Endothelial cell of umbilical vein (primary cell): Measurements from ENCODE around the gene HRH3. TPM values are rescaled to one million over a fixed set of nuclear protein-coding genes. Genes with fewer than 3 reads are reported as not detected.

Experiments
- BruUV-seq: library from RNA; stranded (reverse); fragments of 400-500 nt; replicated peaks from 2 replicates; lab custom pipeline; 2021; lab: Mats Ljungman, UMichigan
- CTCF ChIA-PET: fragments of 300-600, 350-600 bp; sonication (Branson Sonifier 250); formaldehyde crosslinking; loops from one replicate; lab custom pipeline; 2021; ENCODE audit warnings: antibody characterized with exemption, inconsistent platforms; lab: Charles Lee
- POLR2A ChIA-PET: fragments of 300-600, 350-600 bp; sonication (Branson Sonifier 250); formaldehyde crosslinking; loops from one replicate; lab custom pipeline; 2021; ENCODE audit warnings: antibody characterized with exemption, inconsistent platforms; lab: Charles Lee
- DNase-seq: peaks from one replicate; pipeline ENCODE4 v3.0.0-alpha.2; 2011; ENCODE audit warnings: low read depth, low spot score
- FAIRE-seq: peaks from 2 replicates; lab custom pipeline; 2011; peaks lifted over from hg19 to GRCh38; lab: Jason Lieb, UNC
- H2AFZ ChIP-seq: 2 replicates; pipeline ENCODE4 v1.6.0; 2012; ENCODE audit warnings: low read depth, low read length, control low read depth, inconsistent platforms
- H3K27ac ChIP-seq: 2 replicates; pipeline ENCODE4 v1.5.1; 2011; ENCODE audit warnings: low read depth, mild to moderate bottlenecking, control low read depth, low read length, moderate library complexity; ENCODE audit not compliant: insufficient read depth
- H3K27me3 ChIP-seq, 2 experiments: 2 replicates each; pipeline versions ENCODE4 v1.6.0 to v1.6.1; 2011; ENCODE audit warnings: low read length in 2 of 2, mixed read lengths in 1 of 2; ENCODE audit not compliant: control insufficient read depth in 2 of 2, insufficient read depth in 2 of 2
- H3K36me3 ChIP-seq, 2 experiments: 2 replicates in 1 of 2; 3 replicates in 1 of 2; pipeline ENCODE4 v1.5.1; 2011; ENCODE audit warnings: low read length in 2 of 2, mild to moderate bottlenecking in 1 of 2, moderate library complexity in 1 of 2; ENCODE audit not compliant: control insufficient read depth in 2 of 2, insufficient read depth in 2 of 2; ENCODE audit errors: extremely low read depth in 1 of 2
- H3K4me1 ChIP-seq: 3 replicates; pipeline ENCODE4 v1.5.1; 2011; ENCODE audit warnings: mild to moderate bottlenecking, low read length; ENCODE audit not compliant: control insufficient read depth, insufficient read depth; ENCODE audit errors: extremely low read depth
- H3K4me2 ChIP-seq: 2 replicates; pipeline ENCODE4 v1.6.1; 2011; ENCODE audit warnings: low read length, control low read depth, mixed read lengths; ENCODE audit not compliant: insufficient read depth
- H3K4me3 ChIP-seq, 3 experiments: fragments of 200-600 bp in 1 of 3; sonication (generic), shearing (Covaris generic) in 1 of 3; replicated peaks in 1 of 3; 2 replicates each; pipeline ENCODE4 v1.5.1; 2011 to 2016; ENCODE audit warnings: control low read depth in 3 of 3, low read length in 3 of 3, mild to moderate bottlenecking in 2 of 3, inconsistent platforms in 1 of 3, low read depth in 1 of 3, moderate library complexity in 1 of 3; ENCODE audit not compliant: insufficient read depth in 1 of 3
- H3K79me2 ChIP-seq: 2 replicates; pipeline ENCODE4 v1.6.0; 2012; ENCODE audit warnings: low read length, inconsistent platforms; ENCODE audit not compliant: control insufficient read depth, insufficient read depth
- H3K9ac ChIP-seq: replicated peaks from 2 replicates; pipeline ENCODE3; 2011; ENCODE audit warnings: low read length, control low read depth; ENCODE audit not compliant: insufficient read depth; ENCODE audit errors: extremely low read depth
- H3K9me1 ChIP-seq: replicated peaks from 3 replicates; pipeline ENCODE4 v1.6.0; 2011; ENCODE audit warnings: mild to moderate bottlenecking, low read length; ENCODE audit not compliant: control insufficient read depth, insufficient read depth; ENCODE audit errors: extremely low read depth
- H3K9me3 ChIP-seq: replicated peaks from 2 replicates; pipeline ENCODE4 v1.5.1; 2012; ENCODE audit warnings: low read length, inconsistent platforms; ENCODE audit not compliant: control insufficient read depth, insufficient read depth
- H4K20me1 ChIP-seq: replicated peaks from 2 replicates; pipeline ENCODE3; 2011; ENCODE audit warnings: mild to moderate bottlenecking, low read length; ENCODE audit not compliant: control insufficient read depth, insufficient read depth; ENCODE audit errors: extremely low read depth
- EZH2 ChIP-seq: IDR thresholded peaks from 2 replicates; pipeline ENCODE4 v1.6.1; 2012; ENCODE audit warnings: borderline replicate concordance, low read depth, mild to moderate bottlenecking, moderate library complexity, low read length, inconsistent platforms; ENCODE audit not compliant: severe bottlenecking
- FOS ChIP-seq: IDR thresholded peaks from 2 replicates; pipeline ENCODE4 v1.6.1; 2011; ENCODE audit warnings: mild to moderate bottlenecking, low read length, moderate library complexity, borderline replicate concordance; ENCODE audit not compliant: insufficient read depth
- GATA2 ChIP-seq: IDR thresholded peaks from 2 replicates; pipeline ENCODE4 v1.7.0; 2011; ENCODE audit warnings: low read depth, mild to moderate bottlenecking, moderate library complexity, mixed read lengths, low read length; ENCODE audit not compliant: insufficient read length, insufficient read depth
- JUN ChIP-seq: IDR thresholded peaks from 2 replicates; pipeline ENCODE4 v1.6.1; 2011; ENCODE audit warnings: borderline replicate concordance, low read depth; ENCODE audit not compliant: insufficient read length, insufficient read depth
- MYC ChIP-seq: IDR thresholded peaks from one replicate; pipeline ENCODE4 v1.6.1; 2011; ENCODE audit warnings: mild to moderate bottlenecking, low read depth, low read length
- POLR2A ChIP-seq: IDR thresholded peaks from 2 replicates; pipeline ENCODE4 v1.6.1; 2012; ENCODE audit warnings: low read depth, mild to moderate bottlenecking, control low read depth, low read length
- POLR2AphosphoS5 ChIP-seq: IDR thresholded peaks from 2 replicates; pipeline ENCODE4 v1.6.1; 2012; ENCODE audit warnings: low read depth, mild to moderate bottlenecking, control low read depth, low read length, moderate library complexity; ENCODE audit not compliant: insufficient read depth
- dilution Hi-C: fragments of 300-500 bp; cut with MboI; formaldehyde crosslinking; loops from one replicate; pipeline ENCODE4 v1.15.0; 2019; ENCODE audit warnings: low sequenced_read_pairs; ENCODE audit not compliant: extremely low pct_ligation_motif_present
- intact Hi-C: fragments of 100-400 bp; cut with micrococcal nuclease; formaldehyde crosslinking; loops from one replicate; pipeline ENCODE4 v1.10.0; 2022
- polyA plus RNA-seq, 4 experiments: library from polyadenylated mRNA; depleted of rRNA in 3 of 4; stranded (reverse) in 3 of 4; unstranded in 1 of 4; fragments of >200 nt; gene quantifications; 2 replicates each; pipeline versions ENCODE4 v1.2.1 to v1.2.3, GENCODE V29; 2011 to 2012; ENCODE audit warnings: missing spikeins in 1 of 4
- total RNA-seq: library from RNA; stranded (reverse); gene quantifications from 2 replicates; pipeline ENCODE4 v1.2.3, GENCODE V29; 2021
- TF ChIP-seq, protein P1 (sequence below): IDR thresholded peaks from 2 replicates; pipeline ENCODE4 v1.6.1; 2011; ENCODE audit not compliant: insufficient read depth, insufficient read length
- TF ChIP-seq, protein P2 (sequence below), 2 donors: IDR thresholded peaks; 1 replicate in 1 of 2; 2 replicates in 1 of 2; pipeline ENCODE4 v1.5.1; 2011; ENCODE audit warnings: low read length in 2 of 2, mild to moderate bottlenecking in 2 of 2, moderate library complexity in 2 of 2, control low read depth in 1 of 2, inconsistent platforms in 1 of 2, low read depth in 1 of 2; ENCODE audit not compliant: insufficient read depth in 1 of 2; ENCODE audit errors: extremely low read depth in 1 of 2

HRH3 gene
- total and polyA plus RNA-seq, 2 donors (not counting 3 experiments of a cell fraction or from before 2014, with no cell fraction given), result not detected

DNA sequence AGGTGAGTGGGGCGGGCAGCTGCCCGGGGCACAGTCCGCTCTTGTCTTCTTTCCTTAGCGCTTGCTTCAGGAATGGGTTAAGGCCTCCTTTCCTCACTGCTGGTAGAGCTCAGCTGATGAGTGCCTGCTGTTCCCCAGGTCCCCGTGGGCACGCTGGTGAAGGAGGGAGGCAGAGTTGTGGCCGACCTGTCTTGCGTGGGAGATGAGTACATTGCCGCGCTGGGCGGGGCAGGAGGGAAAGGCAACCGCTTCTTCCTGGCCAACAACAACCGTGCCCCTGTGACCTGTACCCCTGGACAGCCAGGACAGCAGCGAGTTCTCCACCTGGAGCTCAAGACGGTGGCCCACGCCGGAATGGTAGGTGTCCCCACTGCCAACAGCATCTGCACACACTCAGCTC is 21.6 kb downstream of the HRH3 start:
- Histone ChIP-seq H4K20me1 (no peaks in the 10 kb centered on the region), H3K79me2 (no peaks in the 10 kb centered on the region), H3K9me1 (no peaks in the 10 kb centered on the region), H3K4me1 (peaks cover 7% of the 10 kb centered on the region), H3K27me3 (no peaks in the 10 kb centered on the region), H3K4me3 (no peak overlapping the region), H3K4me2 (no peak overlapping the region), H3K9me3 (no peaks in the 10 kb centered on the region), H2AFZ (no peak overlapping the region), H3K9ac (no peak overlapping the region), H3K27ac (no peak overlapping the region), H3K36me3 (peaks cover 0 to 29% of the 10 kb centered on the region in 2 experiments)
- ChIA-PET POLR2A (no interaction called here), CTCF (no interaction called here)
- TF ChIP-seq MYC (no peak), POLR2AphosphoS5 (no peak), GATA2 (no peak), FOS (no peak), JUN (no peak), EZH2 (no peak), POLR2A (no peak)
- TF ChIP-seq, protein P1, sequence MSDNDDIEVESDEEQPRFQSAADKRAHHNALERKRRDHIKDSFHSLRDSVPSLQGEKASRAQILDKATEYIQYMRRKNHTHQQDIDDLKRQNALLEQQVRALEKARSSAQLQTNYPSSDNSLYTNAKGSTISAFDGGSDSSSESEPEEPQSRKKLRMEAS, result no peak
- TF ChIP-seq, protein P2, sequence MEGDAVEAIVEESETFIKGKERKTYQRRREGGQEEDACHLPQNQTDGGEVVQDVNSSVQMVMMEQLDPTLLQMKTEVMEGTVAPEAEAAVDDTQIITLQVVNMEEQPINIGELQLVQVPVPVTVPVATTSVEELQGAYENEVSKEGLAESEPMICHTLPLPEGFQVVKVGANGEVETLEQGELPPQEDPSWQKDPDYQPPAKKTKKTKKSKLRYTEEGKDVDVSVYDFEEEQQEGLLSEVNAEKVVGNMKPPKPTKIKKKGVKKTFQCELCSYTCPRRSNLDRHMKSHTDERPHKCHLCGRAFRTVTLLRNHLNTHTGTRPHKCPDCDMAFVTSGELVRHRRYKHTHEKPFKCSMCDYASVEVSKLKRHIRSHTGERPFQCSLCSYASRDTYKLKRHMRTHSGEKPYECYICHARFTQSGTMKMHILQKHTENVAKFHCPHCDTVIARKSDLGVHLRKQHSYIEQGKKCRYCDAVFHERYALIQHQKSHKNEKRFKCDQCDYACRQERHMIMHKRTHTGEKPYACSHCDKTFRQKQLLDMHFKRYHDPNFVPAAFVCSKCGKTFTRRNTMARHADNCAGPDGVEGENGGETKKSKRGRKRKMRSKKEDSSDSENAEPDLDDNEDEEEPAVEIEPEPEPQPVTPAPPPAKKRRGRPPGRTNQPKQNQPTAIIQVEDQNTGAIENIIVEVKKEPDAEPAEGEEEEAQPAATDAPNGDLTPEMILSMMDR (IDR thresholded peaks at IDR 0.05; ENCODE audit: extremely low read depth in 1 of 2, insufficient read depth in 1 of 2, low read depth in 1 of 2, low read length in 2 of 2), result no peak
- DNase-seq (no peak), FAIRE-seq (no peak)
- intact Hi-C loops, result no loop called here
- dilution Hi-C loops, result no loop called here
- BruUV-seq, result no TSS peak
